Measurements from ENCODE around the gene LPCAT3.

Gene LPCAT3

GRCh38 chr12:6952863-6953441 lies 65.3 kb downstream of the LPCAT3 start:
- DNase-seq (ENCODE audit: low read depth): no peak

DNA sequence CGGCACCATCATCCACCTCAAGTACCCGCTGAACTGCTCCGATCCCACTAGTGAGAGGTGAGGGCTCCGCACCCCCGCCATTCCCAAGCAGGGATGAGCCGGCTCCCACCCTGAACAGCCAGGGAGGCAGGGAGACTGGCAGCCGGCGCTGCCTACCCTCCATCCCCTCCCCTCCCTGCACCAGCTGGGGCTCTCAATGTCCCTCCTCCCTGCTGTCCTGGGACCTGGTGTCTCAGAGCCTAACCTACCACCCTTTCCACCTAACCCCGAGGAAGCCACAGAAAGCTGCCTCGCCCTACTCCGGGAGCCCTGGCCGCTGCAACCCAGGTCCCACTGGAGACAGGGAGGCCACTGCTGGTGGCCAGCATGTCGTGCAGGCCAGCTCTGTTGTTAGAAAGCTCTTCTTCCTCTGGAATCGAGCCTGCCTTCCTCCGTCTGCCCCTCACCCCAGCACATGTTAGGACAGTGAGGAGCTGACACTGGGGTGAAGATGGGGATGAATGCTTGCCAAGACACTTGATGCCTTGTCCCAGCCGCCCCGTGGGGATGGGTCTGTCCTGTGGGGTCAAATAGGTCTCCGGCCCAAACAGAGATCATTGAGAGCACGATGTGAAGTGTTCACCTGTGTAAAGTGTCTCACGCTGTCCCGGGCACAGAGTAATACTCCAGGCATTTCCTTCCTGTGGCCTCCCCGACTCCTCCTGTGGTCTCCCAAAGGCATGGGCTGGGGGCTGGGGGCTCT lies 66.0 kb downstream of the LPCAT3 start:
- DNase-seq (ENCODE audit: low read depth): no peak

DNA sequence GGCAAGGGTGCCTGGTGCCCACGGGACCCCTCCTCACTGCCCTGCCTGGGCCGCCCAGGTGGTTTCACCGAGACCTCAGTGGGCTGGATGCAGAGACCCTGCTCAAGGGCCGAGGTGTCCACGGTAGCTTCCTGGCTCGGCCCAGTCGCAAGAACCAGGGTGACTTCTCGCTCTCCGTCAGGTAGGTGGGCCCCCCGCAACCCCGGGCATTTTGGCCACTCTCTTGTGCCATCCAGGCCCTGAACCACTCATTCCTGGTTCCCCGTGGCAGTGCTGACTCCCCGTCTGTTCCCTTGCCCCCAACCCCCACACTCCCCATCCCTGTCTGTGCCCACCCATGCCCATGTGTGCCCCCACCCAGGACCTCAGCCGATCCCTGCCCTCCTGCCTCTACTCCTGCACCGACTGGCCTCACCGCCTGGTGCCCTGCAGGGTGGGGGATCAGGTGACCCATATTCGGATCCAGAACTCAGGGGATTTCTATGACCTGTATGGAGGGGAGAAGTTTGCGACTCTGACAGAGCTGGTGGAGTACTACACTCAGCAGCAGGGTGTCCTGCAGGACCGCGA lies 66.6 kb downstream of the LPCAT3 start:
- DNase-seq (ENCODE audit: low read depth): no peak

DNA sequence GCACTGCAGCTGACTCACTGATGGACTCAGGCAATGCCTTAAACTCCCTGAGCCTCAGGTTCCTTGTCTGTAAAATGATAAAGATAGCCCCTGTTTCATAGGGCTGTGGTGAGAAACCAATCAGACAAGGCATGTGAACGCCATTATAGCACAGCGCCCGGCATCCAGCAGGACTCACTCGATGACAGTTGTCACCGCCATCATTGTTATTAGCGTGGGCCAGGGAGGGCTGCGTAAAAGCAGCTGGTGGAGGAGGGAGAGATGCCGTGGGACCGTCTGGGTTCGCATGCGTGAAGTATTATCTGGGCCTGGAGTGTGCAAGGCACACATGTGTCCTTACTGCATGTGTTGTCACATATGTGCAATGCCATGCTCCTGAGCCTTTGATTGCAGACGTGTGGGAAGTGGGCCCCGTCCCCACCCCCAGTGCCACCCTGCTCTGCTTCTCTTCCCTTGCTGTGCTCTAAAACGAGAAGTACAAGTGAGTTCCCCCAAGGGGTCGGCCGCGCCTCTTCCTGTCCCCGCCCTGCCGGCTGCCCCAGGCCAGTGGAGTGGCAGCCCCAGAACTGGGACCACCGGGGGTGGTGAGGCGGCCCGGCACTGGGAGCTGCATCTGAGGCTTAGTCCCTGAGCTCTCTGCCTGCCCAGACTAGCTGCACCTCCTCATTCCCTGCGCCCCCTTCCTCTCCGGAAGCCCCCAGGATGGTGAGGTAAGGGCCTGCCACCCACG lies 67.3 kb downstream of the LPCAT3 start, which contains the start of gene PTPN6:
TSS of gene PTPN6 (plus strand) at position 546 of the 730 bp plus-strand sequence. CDS start at position 703, 157 bp downstream.
- no peak for DNase-seq (ENCODE audit: low read depth)

DNA sequence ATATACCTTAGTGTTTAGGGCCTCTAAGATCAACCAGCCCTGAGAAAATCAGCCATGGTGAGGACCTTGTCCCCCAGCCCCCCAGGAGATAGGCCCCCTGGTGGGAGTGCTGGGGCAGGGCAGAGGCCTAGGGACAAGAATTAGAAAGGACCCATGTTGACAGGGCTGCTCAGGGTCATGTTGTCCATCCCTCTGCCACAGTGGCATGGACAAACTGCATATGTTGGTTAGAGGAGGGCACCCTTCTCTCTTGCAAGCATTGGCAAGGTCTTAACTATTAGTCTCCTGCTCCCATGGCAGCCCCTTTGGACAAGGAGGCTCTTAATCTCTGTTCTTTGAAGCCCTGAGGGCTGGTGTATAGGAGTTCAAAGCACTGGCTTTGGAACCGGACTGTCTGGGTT lies 67.9 kb downstream of the LPCAT3 start:
- no peak for DNase-seq (ENCODE audit: low read depth)

- DNase-seq (ENCODE audit: low read depth): no peak
Measured at GRCh38 chr12:6948873-6949594, 69.2 kb downstream of the LPCAT3 start.

GRCh38 chr12:6947615-6948014 lies 70.7 kb downstream of the LPCAT3 start:
- DNase-seq (ENCODE audit: low read depth): no peak

GRCh38 chr12:6946920-6947374 lies 71.3 kb downstream of the LPCAT3 start:
- DNase-seq (ENCODE audit: low read depth): no peak

GRCh38 chr12:6946033-6946919 lies 72.0 kb downstream of the LPCAT3 start:
- DNase-seq (ENCODE audit: low read depth): no peak

GRCh38 chr12:6945613-6946012 lies 72.7 kb downstream of the LPCAT3 start:
- DNase-seq (ENCODE audit: low read depth): no peak

GRCh38 chr12:6944381-6945186 lies 73.7 kb downstream of the LPCAT3 start:
- no peak for DNase-seq (ENCODE audit: low read depth)

GRCh38 chr12:6943722-6944380 lies 74.4 kb downstream of the LPCAT3 start, which contains the start of the genes C12orf57 and RNU7-1:
TSS of gene C12orf57 (plus strand) at chr12:6944022. CDS start at chr12:6944122, 100 bp downstream.
TSS of gene RNU7-1 (plus strand) at chr12:6943816.
- DNase-seq (ENCODE audit: low read depth): no peak

DNA sequence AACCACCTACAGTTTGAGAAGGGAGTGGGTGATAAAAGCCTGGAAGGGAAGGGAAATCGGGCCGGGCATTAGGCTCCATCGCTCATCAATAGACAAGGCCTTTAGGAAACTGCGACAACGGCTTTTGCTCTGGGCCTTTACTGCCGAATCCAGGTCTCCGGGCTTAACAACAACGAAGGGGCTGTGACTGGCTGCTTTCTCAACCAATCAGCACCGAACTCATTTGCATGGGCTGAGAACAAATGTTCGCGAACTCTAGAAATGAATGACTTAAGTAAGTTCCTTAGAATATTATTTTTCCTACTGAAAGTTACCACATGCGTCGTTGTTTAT lies 74.9 kb downstream of the LPCAT3 start:
- DNase-seq (ENCODE audit: low read depth): peak; percentile 79

GRCh38 chr12:6942331-6942665 lies 76.0 kb downstream of the LPCAT3 start:
- DNase-seq (ENCODE audit: low read depth): no peak

- DNase-seq (ENCODE audit: low read depth): no peak
Measured at GRCh38 chr12:6941782-6942181, 76.5 kb downstream of the LPCAT3 start.

GRCh38 chr12:6941267-6941666 lies 77.0 kb downstream of the LPCAT3 start:
- DNase-seq (ENCODE audit: low read depth): no peak

DNA sequence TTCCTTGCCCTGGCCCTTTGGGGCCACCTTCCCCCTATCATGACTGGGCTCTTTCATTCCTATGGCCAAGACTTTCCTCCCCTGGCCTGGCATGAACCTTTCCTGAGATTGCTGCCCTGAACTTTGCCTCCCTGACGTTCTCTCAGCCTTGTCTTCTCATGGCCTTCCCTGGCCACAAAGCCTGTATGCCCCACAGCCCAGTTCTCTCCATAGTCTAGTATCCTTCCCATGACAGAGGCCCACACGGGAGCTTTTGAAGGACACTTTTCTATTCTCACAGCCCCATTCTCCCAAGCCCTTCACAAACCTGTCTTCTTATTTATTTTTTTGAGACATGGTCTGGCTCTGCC lies 79.1 kb downstream of the LPCAT3 start:
- no peak for DNase-seq (ENCODE audit: low read depth)

GRCh38 chr12:6938353-6939190 lies 79.7 kb downstream of the LPCAT3 start:
- no peak for DNase-seq (ENCODE audit: low read depth)
